ENCODE measurements around the gene ZNF839.
"Not testable (repeated sequence)": the region's sequence is repeated elsewhere in the genome, so short reads cannot be mapped to it uniquely, and the experiment has no call there.

The ZNF839 gene

GRCh38 chr14:102319351-102320032 lies at the start of gene ZNF839:
Gene ZNF839, plus strand, starts transcription at chr14:102319746. Its CDS starts 20 bp downstream, at chr14:102319766.
- peak; percentile 78 for DNase-seq

GRCh38 chr14:102272392-102272791 lies 47.2 kb upstream of the ZNF839 start:
- no peak for DNase-seq

- DNase-seq: no peak
These were observed 43.7 kb upstream of the ZNF839 start for GRCh38 chr14:102275866-102276265.

GRCh38 chr14:102277874-102278630 lies 41.5 kb upstream of the ZNF839 start:
- no peak for DNase-seq

- DNase-seq: no peak
These were observed 41.0 kb upstream of the ZNF839 start for GRCh38 chr14:102278631-102278935.

GRCh38 chr14:102279282-102279681 lies 40.3 kb upstream of the ZNF839 start:
- no peak for DNase-seq

- no peak for DNase-seq
These were observed 39.7 kb upstream of the ZNF839 start for GRCh38 chr14:102279688-102280348.

GRCh38 chr14:102280376-102280962 lies 39.1 kb upstream of the ZNF839 start:
- no peak for DNase-seq

- no peak for DNase-seq
These were observed 36.6 kb upstream of the ZNF839 start for GRCh38 chr14:102282751-102283465.

GRCh38 chr14:102283631-102284129 lies 35.9 kb upstream of the ZNF839 start:
- DNase-seq: no peak

GRCh38 chr14:102285106-102285505 lies 34.4 kb upstream of the ZNF839 start:
- no peak for DNase-seq

GRCh38 chr14:102288139-102288538 lies 31.4 kb upstream of the ZNF839 start:
- DNase-seq: no peak

- no peak for DNase-seq
These were observed 27.1 kb upstream of the ZNF839 start for GRCh38 chr14:102292441-102292840.

GRCh38 chr14:102293781-102294180 lies 25.8 kb upstream of the ZNF839 start:
- no peak for DNase-seq

GRCh38 chr14:102295270-102295669 lies 24.3 kb upstream of the ZNF839 start:
- no peak for DNase-seq

- no peak for DNase-seq
These were observed 21.9 kb upstream of the ZNF839 start for GRCh38 chr14:102297436-102298170.

- not testable (repeated sequence) for DNase-seq
These were observed 21.1 kb upstream of the ZNF839 start for GRCh38 chr14:102298303-102299070.

- no peak for DNase-seq
These were observed 15.9 kb upstream of the ZNF839 start for GRCh38 chr14:102303664-102304063.

GRCh38 chr14:102304611-102305506 lies 14.7 kb upstream of the ZNF839 start, which contains the start of gene MOK:
Gene MOK, minus strand, starts transcription at chr14:102305164. Its CDS starts 196 bp downstream, at chr14:102304968.
- DNase-seq: peak; percentile 79

Data from NCI-H2029 (cell line).